HEK293 (cell line): Measurements from ENCODE around the gene RMC1.

Experiments used
- CTCF ChIA-PET: fragments of 350-600 bp; formaldehyde crosslinking; extraction: SDS; loops from one replicate; lab custom pipeline; 2021; ENCODE audit warnings: antibody characterized with exemption; lab: Yijun Ruan, JAX
- POLR2A ChIA-PET: fragments of 300-600 bp; formaldehyde crosslinking; extraction: SDS; loops from one replicate; lab custom pipeline; 2020; ENCODE audit warnings: antibody characterized with exemption, inconsistent platforms; lab: Yijun Ruan, JAX
- H3K27ac ChIP-seq: fragments of 200-500 bp; sonication (Bioruptor generic); 2 replicates; pipeline ENCODE4 v1.5.1; 2014; ENCODE audit warnings: low read depth, low read length, control low read depth, inconsistent platforms; ENCODE audit errors: extremely low read depth
- H3K36me3 ChIP-seq, 2 experiments: fragments of 200-500 bp in 1 of 2; sonication (Bioruptor generic) in 1 of 2; 1 replicate in 1 of 2; 2 replicates in 1 of 2; pipeline ENCODE4 v1.5.1; 2014 to 2017; ENCODE audit warnings: inconsistent platforms in 2 of 2, low read length in 2 of 2; ENCODE audit not compliant: control insufficient read depth in 2 of 2, insufficient read depth in 1 of 2
- H3K4me1 ChIP-seq: fragments of 200-500 bp; sonication (Bioruptor generic); 2 replicates; pipeline ENCODE4 v1.5.1; 2014; ENCODE audit warnings: mild to moderate bottlenecking, low read length, inconsistent platforms; ENCODE audit not compliant: control insufficient read depth, insufficient read depth
- H3K4me3 ChIP-seq: 2 replicates; pipeline ENCODE4 v1.5.1; 2011; ENCODE audit warnings: low read depth, mild to moderate bottlenecking, control low read depth, low read length, moderate library complexity
- H3K9me3 ChIP-seq: fragments of 200-500 bp; sonication (Bioruptor generic); 2 replicates; pipeline ENCODE4 v1.5.1; 2014; ENCODE audit warnings: low read depth, low read length, inconsistent platforms; ENCODE audit not compliant: control insufficient read depth, insufficient read depth
- GLI2 ChIP-seq: fragments of 450-650 bp; formaldehyde crosslinking; IDR thresholded peaks from 2 replicates; pipeline ENCODE4; 2017; ENCODE audit warnings: missing biosample characterization, missing genetic modification characterization, low read depth, borderline replicate concordance
- HOXD13 ChIP-seq: sonication (generic); formaldehyde crosslinking; IDR thresholded peaks from 2 replicates; pipeline ENCODE4 v1.8.0; 2022; ENCODE audit warnings: missing genetic modification reagents, borderline replicate concordance
- MZF1 ChIP-seq: fragments of 450-650 bp; formaldehyde crosslinking; IDR thresholded peaks from 2 replicates; pipeline ENCODE4 v1.5.1; 2017; ENCODE audit warnings: missing biosample characterization, missing genetic modification characterization, borderline replicate concordance
- REPIN1 ChIP-seq: fragments of 450-650 bp; formaldehyde crosslinking; IDR thresholded peaks from 2 replicates; pipeline ENCODE4 v1.5.1; 2017; ENCODE audit warnings: missing biosample characterization, missing genetic modification characterization, low read depth
- SP3 ChIP-seq: fragments of 450-650 bp; formaldehyde crosslinking; IDR thresholded peaks from 2 replicates; pipeline ENCODE4 v1.5.1; 2016; ENCODE audit warnings: missing biosample characterization, missing genetic modification characterization
- ZBTB20 ChIP-seq: fragments of 450-650 bp; formaldehyde crosslinking; IDR thresholded peaks from 2 replicates; pipeline ENCODE4 v1.5.1; 2016; ENCODE audit warnings: missing biosample characterization, missing genetic modification characterization
- ZBTB48 ChIP-seq: fragments of 450-650 bp; formaldehyde crosslinking; IDR thresholded peaks from 2 replicates; pipeline ENCODE4 v1.5.1; 2016; ENCODE audit warnings: missing biosample characterization, missing genetic modification characterization
- ZBTB8A ChIP-seq: fragments of 450-650 bp; formaldehyde crosslinking; IDR thresholded peaks from 2 replicates; pipeline ENCODE4 v1.5.1; 2016; ENCODE audit warnings: missing biosample characterization, missing genetic modification characterization
- ZNF112 ChIP-seq: fragments of 450-650 bp; formaldehyde crosslinking; IDR thresholded peaks from 2 replicates; pipeline ENCODE4 v1.5.0; 2017; ENCODE audit warnings: missing biosample characterization, missing genetic modification characterization
- ZNF146 ChIP-seq: fragments of 450-650 bp; formaldehyde crosslinking; IDR thresholded peaks from 2 replicates; pipeline ENCODE4 v1.5.1; 2016; ENCODE audit warnings: missing biosample characterization, missing genetic modification characterization
- ZNF157 ChIP-seq: fragments of 450-650 bp; formaldehyde crosslinking; IDR thresholded peaks from 2 replicates; pipeline ENCODE4 v1.5.1; 2016; ENCODE audit warnings: missing biosample characterization, missing genetic modification characterization
- ZNF174 ChIP-seq: fragments of 450-650 bp; formaldehyde crosslinking; IDR thresholded peaks from 2 replicates; pipeline ENCODE4 v1.5.0; 2017; ENCODE audit warnings: missing biosample characterization, mild to moderate bottlenecking, missing genetic modification characterization
- ZNF311 ChIP-seq: fragments of 450-650 bp; formaldehyde crosslinking; IDR thresholded peaks from 2 replicates; pipeline ENCODE4 v1.5.1; 2017; ENCODE audit warnings: missing biosample characterization, missing genetic modification characterization, borderline replicate concordance
- ZNF426 ChIP-seq: fragments of 450-650 bp; formaldehyde crosslinking; IDR thresholded peaks from 2 replicates; pipeline ENCODE4 v1.5.1; 2017; ENCODE audit warnings: missing biosample characterization, missing genetic modification characterization, mild to moderate bottlenecking, inconsistent platforms, moderate library complexity
- ZNF514 ChIP-seq: fragments of 450-650 bp; formaldehyde crosslinking; IDR thresholded peaks from 2 replicates; pipeline ENCODE4 v1.5.1; 2016; ENCODE audit warnings: missing biosample characterization, missing genetic modification characterization
- ZNF529 ChIP-seq: fragments of 450-650 bp; formaldehyde crosslinking; IDR thresholded peaks from 2 replicates; pipeline ENCODE4 v1.5.1; 2017; ENCODE audit warnings: missing genetic modification characterization, missing biosample characterization; ENCODE audit not compliant: insufficient replicate concordance
- ZNF555 ChIP-seq: fragments of 450-650 bp; formaldehyde crosslinking; conservative IDR thresholded peaks from 2 replicates; pipeline ENCODE4 v1.5.1; 2017; ENCODE audit warnings: missing biosample characterization, mild to moderate bottlenecking, missing genetic modification characterization, inconsistent platforms
- ZNF558 ChIP-seq: fragments of 450-650 bp; formaldehyde crosslinking; IDR thresholded peaks from 2 replicates; pipeline ENCODE4 v1.5.1; 2016; ENCODE audit warnings: missing biosample characterization, missing genetic modification characterization
- ZNF670 ChIP-seq: fragments of 450-650 bp; formaldehyde crosslinking; IDR thresholded peaks from 2 replicates; pipeline ENCODE4 v1.5.1; 2016; ENCODE audit warnings: missing biosample characterization, missing genetic modification characterization, low read depth
- TF ChIP-seq, protein P1 (sequence below): fragments of 450-650 bp; formaldehyde crosslinking; IDR thresholded peaks from 2 replicates; pipeline ENCODE4 v1.5.1; 2016; ENCODE audit warnings: missing biosample characterization, missing genetic modification characterization
- TF ChIP-seq, protein P2 (sequence below): fragments of 450-650 bp; formaldehyde crosslinking; IDR thresholded peaks from 2 replicates; pipeline ENCODE4 v1.5.1; 2017; ENCODE audit warnings: missing biosample characterization, mild to moderate bottlenecking, missing genetic modification characterization, moderate library complexity
- TF ChIP-seq, protein P3 (sequence below): fragments of 450-650 bp; formaldehyde crosslinking; IDR thresholded peaks from 2 replicates; pipeline ENCODE4 v1.5.1; 2016; ENCODE audit warnings: missing biosample characterization, missing genetic modification characterization, low read depth

RMC1 gene

DNA sequence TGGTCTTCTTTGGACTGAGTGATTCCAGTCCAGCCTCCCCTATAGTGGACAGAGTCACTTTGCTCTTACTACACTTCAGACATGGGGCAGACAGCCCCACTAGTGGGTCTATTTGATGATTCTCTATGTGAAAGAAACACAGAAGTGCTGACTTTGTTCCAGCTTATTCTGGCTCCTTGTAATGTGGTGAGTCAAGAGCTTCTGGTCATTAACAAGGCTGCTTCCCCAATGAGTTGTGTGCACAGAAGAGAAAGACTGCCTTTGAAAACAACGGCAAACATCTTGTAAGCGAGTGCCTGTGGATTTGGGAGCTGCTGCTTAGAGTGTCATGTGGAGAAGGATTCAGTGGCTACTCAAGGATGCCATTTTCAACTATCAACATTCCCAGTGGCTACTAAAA, 39.1 kb downstream of the RMC1 start:
- H3K36me3 ChIP-seq, result peaks cover 37 to 96% of the 10 kb centered on the region in 2 experiments
- ChIA-PET CTCF (interaction anchor here (1.2 kb wide), 1 partner anchor 45 kb away, joined by 3 read pairs; no protein-coding TSS in a partner anchor), POLR2A (interaction anchor here (0.7 kb wide), 1 partner anchor 136 kb away, joined by 3 read pairs; no protein-coding TSS in a partner anchor)
- TF ChIP-seq ZBTB48 (tag by site-specific recombination) (no peak), MZF1 (tag by site-specific recombination) (no peak), ZBTB8A (no peak), ZNF157 (tag by site-specific recombination) (no peak), ZNF426 (no peak), ZNF514 (tag by site-specific recombination) (no peak), SP3 (no peak), REPIN1 (tag by site-specific recombination) (no peak), ZNF529 (tag by site-specific recombination) (no peak)
- TF ChIP-seq, protein P1, sequence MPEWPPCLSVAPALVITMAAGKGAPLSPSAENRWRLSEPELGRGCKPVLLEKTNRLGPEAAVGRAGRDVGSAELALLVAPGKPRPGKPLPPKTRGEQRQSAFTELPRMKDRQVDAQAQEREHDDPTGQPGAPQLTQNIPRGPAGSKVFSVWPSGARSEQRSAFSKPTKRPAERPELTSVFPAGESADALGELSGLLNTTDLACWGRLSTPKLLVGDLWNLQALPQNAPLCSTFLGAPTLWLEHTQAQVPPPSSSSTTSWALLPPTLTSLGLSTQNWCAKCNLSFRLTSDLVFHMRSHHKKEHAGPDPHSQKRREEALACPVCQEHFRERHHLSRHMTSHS (tag by site-specific recombination), result no peak
- H3K9me3 ChIP-seq, result no peaks in the 10 kb centered on the region
- H3K4me3 ChIP-seq, result no peak overlapping the region
- no peak overlapping the region for H3K27ac ChIP-seq
- no peaks in the 10 kb centered on the region for H3K4me1 ChIP-seq

DNA sequence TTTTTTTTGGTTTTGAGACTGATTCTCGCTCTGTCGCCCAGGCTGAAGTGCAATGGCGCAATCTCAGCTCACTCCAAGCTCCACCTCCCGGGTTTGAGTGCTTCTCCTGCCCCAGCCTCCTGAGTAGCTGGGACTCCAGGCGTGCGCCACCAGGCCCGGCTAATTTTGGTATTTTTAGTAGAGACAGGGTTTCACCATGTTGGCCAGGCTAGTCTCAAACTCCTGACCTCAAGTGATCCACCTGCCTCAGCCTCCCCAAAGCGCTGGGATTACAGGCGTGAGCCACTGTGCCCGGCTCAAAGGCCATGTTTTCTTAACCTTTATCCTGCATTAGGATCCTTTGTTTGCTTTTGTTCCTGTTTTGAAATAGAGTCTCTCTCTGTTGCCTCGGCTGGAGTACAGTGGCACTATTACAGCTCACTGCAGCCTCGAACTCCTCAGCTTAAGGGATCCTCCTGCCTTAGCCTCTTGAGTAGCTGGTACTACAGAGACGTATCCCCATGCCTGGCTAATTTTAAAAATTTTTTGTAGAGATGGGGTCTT, 42.0 kb downstream of the RMC1 start:
- H3K27ac ChIP-seq, result no peak overlapping the region
- CTCF ChIA-PET, result interaction anchor here (1.1 kb wide), 1 partner anchor 30 kb away, joined by 7 read pairs; no protein-coding TSS in a partner anchor
- no peaks in the 10 kb centered on the region for H3K9me3 ChIP-seq
- no peaks in the 10 kb centered on the region for H3K4me1 ChIP-seq
- POLR2A ChIA-PET, result interaction anchor here (0.6 kb wide), 2 partner anchors 40 to 318 kb away, joined by 3 to 5 read pairs; no protein-coding TSS in a partner anchor
- no peak for TF ChIP-seq GLI2 (tag by site-specific recombination)
- TF ChIP-seq ZNF146, result no peak
- no peak for TF ChIP-seq ZNF311
- TF ChIP-seq, protein P2, sequence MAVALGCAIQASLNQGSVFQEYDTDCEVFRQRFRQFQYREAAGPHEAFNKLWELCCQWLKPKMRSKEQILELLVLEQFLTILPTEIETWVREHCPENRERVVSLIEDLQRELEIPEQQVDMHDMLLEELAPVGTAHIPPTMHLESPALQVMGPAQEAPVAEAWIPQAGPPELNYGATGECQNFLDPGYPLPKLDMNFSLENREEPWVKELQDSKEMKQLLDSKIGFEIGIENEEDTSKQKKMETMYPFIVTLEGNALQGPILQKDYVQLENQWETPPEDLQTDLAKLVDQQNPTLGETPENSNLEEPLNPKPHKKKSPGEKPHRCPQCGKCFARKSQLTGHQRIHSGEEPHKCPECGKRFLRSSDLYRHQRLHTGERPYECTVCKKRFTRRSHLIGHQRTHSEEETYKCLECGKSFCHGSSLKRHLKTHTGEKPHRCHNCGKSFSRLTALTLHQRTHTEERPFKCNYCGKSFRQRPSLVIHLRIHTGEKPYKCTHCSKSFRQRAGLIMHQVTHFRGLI, result no peak
- TF ChIP-seq, protein P3, sequence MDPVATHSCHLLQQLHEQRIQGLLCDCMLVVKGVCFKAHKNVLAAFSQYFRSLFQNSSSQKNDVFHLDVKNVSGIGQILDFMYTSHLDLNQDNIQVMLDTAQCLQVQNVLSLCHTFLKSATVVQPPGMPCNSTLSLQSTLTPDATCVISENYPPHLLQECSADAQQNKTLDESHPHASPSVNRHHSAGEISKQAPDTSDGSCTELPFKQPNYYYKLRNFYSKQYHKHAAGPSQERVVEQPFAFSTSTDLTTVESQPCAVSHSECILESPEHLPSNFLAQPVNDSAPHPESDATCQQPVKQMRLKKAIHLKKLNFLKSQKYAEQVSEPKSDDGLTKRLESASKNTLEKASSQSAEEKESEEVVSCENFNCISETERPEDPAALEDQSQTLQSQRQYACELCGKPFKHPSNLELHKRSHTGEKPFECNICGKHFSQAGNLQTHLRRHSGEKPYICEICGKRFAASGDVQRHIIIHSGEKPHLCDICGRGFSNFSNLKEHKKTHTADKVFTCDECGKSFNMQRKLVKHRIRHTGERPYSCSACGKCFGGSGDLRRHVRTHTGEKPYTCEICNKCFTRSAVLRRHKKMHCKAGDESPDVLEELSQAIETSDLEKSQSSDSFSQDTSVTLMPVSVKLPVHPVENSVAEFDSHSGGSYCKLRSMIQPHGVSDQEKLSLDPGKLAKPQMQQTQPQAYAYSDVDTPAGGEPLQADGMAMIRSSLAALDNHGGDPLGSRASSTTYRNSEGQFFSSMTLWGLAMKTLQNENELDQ (tag by site-specific recombination), result no peak
- no peak overlapping the region for H3K4me3 ChIP-seq
- peaks cover 46 to 84% of the 10 kb centered on the region in 2 experiments for H3K36me3 ChIP-seq

DNA sequence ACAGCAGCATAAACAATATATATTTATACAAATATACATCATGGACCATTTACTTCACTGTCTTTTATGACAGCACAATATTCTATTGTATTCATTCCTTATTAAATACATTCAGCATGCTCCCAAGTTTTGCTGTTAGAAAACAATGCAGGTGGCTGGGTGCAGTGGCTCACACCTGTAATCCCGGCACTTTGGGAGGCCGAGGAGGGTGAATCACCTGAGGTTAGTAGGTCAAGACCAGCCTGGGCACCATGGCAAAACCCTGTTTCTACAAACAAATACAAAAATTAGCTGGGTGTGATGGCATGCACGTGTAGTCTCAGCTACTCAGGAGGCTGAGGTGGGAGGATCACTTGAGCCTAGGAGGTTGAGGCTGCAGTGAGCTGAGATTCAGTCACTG, 44.0 kb downstream of the RMC1 start:
- H3K4me1 ChIP-seq, result no peaks in the 10 kb centered on the region
- no peak overlapping the region for H3K27ac ChIP-seq
- H3K4me3 ChIP-seq, result no peak overlapping the region
- TF ChIP-seq HOXD13 (CRISPR knock-in tag), result no peak
- no peak for TF ChIP-seq ZNF174 (tag by site-specific recombination)
- no peak for TF ChIP-seq ZBTB20
- TF ChIP-seq ZNF112 (tag by site-specific recombination), result no peak
- no peak for TF ChIP-seq ZNF558 (tag by site-specific recombination)
- TF ChIP-seq ZNF670 (tag by site-specific recombination), result no peak
- no peak for TF ChIP-seq ZNF555 (tag by site-specific recombination)
- ChIA-PET CTCF (interaction anchor here (0.6 to 1.1 kb wide), 2 partner anchors 156 to 178 kb away, joined by 4 read pairs; no protein-coding TSS in a partner anchor), POLR2A (no interaction called here)
- no peaks in the 10 kb centered on the region for H3K9me3 ChIP-seq
- peaks cover 43 to 82% of the 10 kb centered on the region in 2 experiments for H3K36me3 ChIP-seq
